NCI-H446 treated with DMSO at 0.1 percent for 48 hours (cell line): Measurements from ENCODE around the gene LAMA3.

Source experiments
- DNase-seq: peaks from one replicate; lab custom pipeline; 2025; lab: John Stamatoyannopoulos, UW

The LAMA3 gene

GRCh38 chr18:23689031-23689615 lies at the start of gene LAMA3:
Gene LAMA3 (plus strand): TSS chr18:23689453. CDS start chr18:23689684, 231 bp downstream.
- DNase-seq = no peak

- no peak for DNase-seq
These were observed 49.2 kb upstream of the LAMA3 start for GRCh38 chr18:23640052-23640451.

- no peak for DNase-seq
These were observed 48.0 kb upstream of the LAMA3 start for GRCh38 chr18:23641143-23641720.

GRCh38 chr18:23641937-23642666 lies 47.2 kb upstream of the LAMA3 start:
- no peak for DNase-seq

GRCh38 chr18:23643815-23644490 lies 45.3 kb upstream of the LAMA3 start:
- no peak for DNase-seq

GRCh38 chr18:23645568-23646175 lies 43.6 kb upstream of the LAMA3 start:
- DNase-seq = no peak

- no peak for DNase-seq
These were observed 43.0 kb upstream of the LAMA3 start for GRCh38 chr18:23646282-23646681.

GRCh38 chr18:23648456-23648855 lies 40.8 kb upstream of the LAMA3 start:
- no peak for DNase-seq

GRCh38 chr18:23648940-23649607 lies 40.2 kb upstream of the LAMA3 start:
- DNase-seq = no peak

GRCh38 chr18:23650968-23651927 lies 38.0 kb upstream of the LAMA3 start:
- DNase-seq = no peak

GRCh38 chr18:23652232-23652631 lies 37.0 kb upstream of the LAMA3 start:
- DNase-seq = no peak

- no peak for DNase-seq
These were observed 31.0 kb upstream of the LAMA3 start for GRCh38 chr18:23658285-23658684.

- DNase-seq = no peak
These were observed 27.4 kb upstream of the LAMA3 start for GRCh38 chr18:23661735-23662308.

GRCh38 chr18:23662309-23663263 lies 26.7 kb upstream of the LAMA3 start, which contains the start of gene ANKRD29:
Gene ANKRD29 (minus strand): TSS chr18:23662911. CDS start chr18:23662730, 181 bp downstream.
- DNase-seq = no peak

- no peak for DNase-seq
These were observed 24.6 kb upstream of the LAMA3 start for GRCh38 chr18:23664674-23665073.

GRCh38 chr18:23667114-23667513 lies 22.1 kb upstream of the LAMA3 start:
- DNase-seq = no peak

- DNase-seq = no peak
These were observed 20.5 kb upstream of the LAMA3 start for GRCh38 chr18:23668731-23669130.

- DNase-seq = no peak
These were observed 20.0 kb upstream of the LAMA3 start for GRCh38 chr18:23669202-23669766.
